ENCODE measurements around the gene NIM1K. TPM values are rescaled to one million over a fixed set of nuclear protein-coding genes. Genes with fewer than 3 reads are reported as not detected.
A peak's percentile ranks its signal among the peaks of the same experiment; 100 is the strongest.

NIM1K gene
- total and polyA plus RNA-seq, 2 experiments from 2014 or later, result 1.2 to 4.9 TPM

DNA sequence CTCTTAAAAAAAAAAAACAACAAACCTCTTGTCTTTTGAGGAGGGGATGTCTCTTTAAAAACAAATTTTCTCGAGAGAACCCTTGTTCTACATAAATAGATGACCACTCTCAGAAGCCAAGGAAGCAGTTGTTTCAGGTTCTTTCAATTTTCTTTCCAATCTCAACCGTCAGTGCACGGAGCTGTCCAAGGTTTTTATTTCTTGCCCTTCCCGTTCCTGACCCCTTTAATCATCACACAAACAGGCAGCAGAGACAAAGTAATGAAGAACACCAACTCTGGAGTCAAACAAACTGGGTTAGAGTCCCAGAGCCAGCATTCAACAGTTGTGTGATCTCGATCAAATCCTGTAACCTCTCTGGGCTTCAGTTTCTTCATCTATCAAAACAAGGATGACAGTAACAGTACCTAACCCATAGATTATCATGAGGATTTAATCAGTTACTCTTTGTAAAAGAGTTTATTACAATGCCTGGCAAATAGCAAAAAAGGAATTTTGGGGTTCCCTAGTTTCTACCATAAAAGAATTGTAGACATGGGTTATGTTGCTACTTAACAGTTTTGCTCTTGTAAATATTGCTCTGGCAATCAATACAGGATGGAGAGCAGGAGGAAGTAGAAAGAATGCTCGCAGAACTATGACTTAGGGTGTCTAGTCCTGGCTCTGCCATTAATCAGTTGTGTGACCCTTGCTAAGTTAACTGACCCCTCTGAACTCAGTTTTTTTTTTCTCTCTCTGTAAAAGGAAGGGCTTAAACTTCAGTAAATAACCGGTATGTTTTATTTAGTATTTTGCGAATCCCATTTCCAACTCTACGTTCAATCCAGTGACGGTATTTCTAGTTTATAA, 1.0 kb upstream of the NIM1K start:
- Histone ChIP-seq H3K27ac (no peak overlapping the region), H3K9me2 (ENCODE audit: insufficient read depth) (no peaks in the 10 kb centered on the region), H3K4me1 (ENCODE audit: insufficient read depth) (peaks cover 6% of the 10 kb centered on the region), H3K9ac (no peak overlapping the region), H3K79me2 (ENCODE audit: insufficient read depth) (no peaks in the 10 kb centered on the region), H3K36me3 (ENCODE audit: low read depth) (no peaks in the 10 kb centered on the region), H3K9me3 (ENCODE audit: low read depth) (no peaks in the 10 kb centered on the region), H3K4me3 (no peak overlapping the region), H3K4me2 (ENCODE audit: unreplicated experiment) (no peak overlapping the region), H4K20me1 (ENCODE audit: insufficient read depth) (no peaks in the 10 kb centered on the region), H3K27me3 (replicated peaks; ENCODE audit: insufficient read depth) (no peaks in the 10 kb centered on the region), H3F3A (ENCODE audit: insufficient read depth) (peaks cover 26% of the 10 kb centered on the region), H2AFZ (no peak overlapping the region)
- TF ChIP-seq EZH2 (IDR thresholded peaks at IDR 0.05; ENCODE audit: insufficient read depth, poor library complexity, severe bottlenecking) (no peak), EZH2phosphoT487 (IDR thresholded peaks at IDR 0.05; ENCODE audit: insufficient read depth, low read depth) (no peak)
- peak; percentile 64 for DNase-seq
- WGBS, 2 experiments (ENCODE audit: low coverage in 1 of 2, low lambda C conversion rate in 2 of 2, missing lambda C conversion rate in 2 of 2), result 32 to 39% methylated on average over 10 of the region's 10 CpGs
- in situ Hi-C loops (cut with MboI), result no loop called here

DNA sequence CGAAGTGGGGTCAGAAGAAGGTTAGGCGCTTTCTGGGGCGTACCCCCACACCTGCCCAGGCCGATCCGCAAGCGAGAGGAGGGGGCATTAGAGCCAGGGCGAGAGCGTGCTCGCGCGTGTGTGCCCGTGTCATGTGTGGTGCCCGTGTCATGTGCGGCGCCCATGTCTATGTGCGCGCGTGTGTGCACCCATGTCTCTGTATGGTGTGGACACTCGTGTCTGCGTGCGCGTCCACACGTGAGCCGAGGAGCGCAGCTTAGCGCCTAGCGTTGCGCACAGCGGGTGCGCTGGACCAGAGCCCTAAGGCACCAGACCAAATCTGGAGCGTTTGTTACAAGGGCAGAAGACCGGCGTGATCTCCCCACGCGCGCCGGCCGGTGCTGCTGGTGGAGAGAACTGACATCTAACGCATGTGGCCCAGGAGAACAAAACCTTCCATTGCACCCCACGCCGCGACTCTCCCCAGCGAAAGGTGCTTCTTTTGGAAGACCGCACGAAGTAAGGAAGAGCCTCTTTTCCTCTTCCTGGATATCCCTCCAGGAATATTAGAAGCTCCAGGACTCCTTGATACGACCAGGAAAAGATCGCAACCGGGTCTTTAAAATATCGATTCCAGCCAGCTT, 644 bp downstream of the NIM1K start:
- Histone ChIP-seq H3K9me2 (ENCODE audit: insufficient read depth) (no peaks in the 10 kb centered on the region), H3K36me3 (ENCODE audit: low read depth) (no peaks in the 10 kb centered on the region), H3K9ac (peak overlapping the region; percentile 84), H3K4me3 (peak overlapping the region; percentile 78), H4K20me1 (ENCODE audit: insufficient read depth) (no peaks in the 10 kb centered on the region), H3K27me3 (replicated peaks; ENCODE audit: insufficient read depth) (no peaks in the 10 kb centered on the region), H3K4me1 (ENCODE audit: insufficient read depth) (peaks cover 6% of the 10 kb centered on the region), H3K79me2 (ENCODE audit: insufficient read depth) (no peaks in the 10 kb centered on the region), H3K4me2 (ENCODE audit: unreplicated experiment) (peak overlapping the region; percentile 87), H2AFZ (peak overlapping the region; percentile 82), H3K27ac (peak overlapping the region; percentile 93), H3F3A (ENCODE audit: insufficient read depth) (peaks cover 26% of the 10 kb centered on the region), H3K9me3 (ENCODE audit: low read depth) (no peaks in the 10 kb centered on the region)
- in situ Hi-C loops (cut with MboI), result no loop called here
- 2% methylated on average over 49 of the region's 49 CpGs for WGBS, 2 experiments (ENCODE audit: low coverage in 1 of 2, low lambda C conversion rate in 2 of 2, missing lambda C conversion rate in 2 of 2)
- DNase-seq, result peak; percentile 74
- no peak for TF ChIP-seq EZH2 (IDR thresholded peaks at IDR 0.05; ENCODE audit: insufficient read depth, poor library complexity, severe bottlenecking)
- no peak for TF ChIP-seq EZH2phosphoT487 (IDR thresholded peaks at IDR 0.05; ENCODE audit: insufficient read depth, low read depth)

DNA sequence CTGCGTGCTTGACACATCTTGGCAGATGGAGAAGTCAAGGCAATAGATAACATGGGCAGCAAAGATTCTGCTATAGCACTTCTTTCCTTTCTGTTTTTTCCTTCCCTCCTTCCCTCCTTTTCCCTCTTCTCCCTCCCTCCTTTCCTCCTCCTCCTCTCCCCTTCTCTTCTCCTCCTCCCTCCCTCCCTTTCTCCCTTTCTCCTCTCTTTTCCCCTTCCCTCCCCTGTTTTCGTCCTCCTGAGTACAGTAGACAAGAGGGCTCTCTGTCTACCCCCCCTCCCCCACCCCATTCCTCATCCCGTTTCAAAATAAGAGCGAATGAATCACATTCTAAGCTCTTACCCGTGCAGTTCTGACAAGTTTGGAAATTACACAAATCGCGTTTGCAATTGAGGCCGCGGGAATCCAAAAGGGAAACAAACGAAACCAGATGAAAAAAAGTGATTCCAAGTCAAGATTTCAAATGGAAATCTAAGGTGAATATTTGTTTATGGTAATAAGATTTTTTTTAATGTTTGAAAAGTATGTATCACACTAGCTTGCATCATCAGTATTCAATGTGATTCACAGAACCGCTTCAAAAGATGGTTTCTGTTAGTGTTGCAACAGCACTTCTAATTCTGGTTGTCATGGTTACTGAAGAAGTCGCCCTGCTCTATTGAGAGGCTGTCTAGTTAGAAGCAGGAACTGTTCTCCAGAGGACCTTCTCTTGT, 1.3 kb downstream of the NIM1K start:
- H4K20me1 ChIP-seq (ENCODE audit: insufficient read depth), result no peaks in the 10 kb centered on the region
- H3F3A ChIP-seq (ENCODE audit: insufficient read depth), result peaks cover 26% of the 10 kb centered on the region
- H2AFZ ChIP-seq, result peak overlapping the region; percentile 82
- H3K9me2 ChIP-seq (ENCODE audit: insufficient read depth), result no peaks in the 10 kb centered on the region
- H3K27ac ChIP-seq, result peak overlapping the region; percentile 93
- in situ Hi-C loops (cut with MboI), result no loop called here
- DNase-seq, result peak; percentile 99
- no peaks in the 10 kb centered on the region for H3K36me3 ChIP-seq (ENCODE audit: low read depth)
- no peaks in the 10 kb centered on the region for H3K79me2 ChIP-seq (ENCODE audit: insufficient read depth)
- H3K9me3 ChIP-seq (ENCODE audit: low read depth), result no peaks in the 10 kb centered on the region
- no peak for TF ChIP-seq EZH2 (IDR thresholded peaks at IDR 0.05; ENCODE audit: insufficient read depth, poor library complexity, severe bottlenecking)
- no peak for TF ChIP-seq EZH2phosphoT487 (IDR thresholded peaks at IDR 0.05; ENCODE audit: insufficient read depth, low read depth)
- peaks cover 6% of the 10 kb centered on the region for H3K4me1 ChIP-seq (ENCODE audit: insufficient read depth)
- WGBS, 2 experiments (ENCODE audit: low coverage in 1 of 2, low lambda C conversion rate in 2 of 2, missing lambda C conversion rate in 2 of 2), result 0 to 2% methylated on average over 12 of the region's 12 CpGs
- peak overlapping the region; percentile 84 for H3K9ac ChIP-seq
- peak overlapping the region; percentile 78 for H3K4me3 ChIP-seq
- peak overlapping the region; percentile 87 for H3K4me2 ChIP-seq (ENCODE audit: unreplicated experiment)
- H3K27me3 ChIP-seq (replicated peaks; ENCODE audit: insufficient read depth), result no peaks in the 10 kb centered on the region

DNA sequence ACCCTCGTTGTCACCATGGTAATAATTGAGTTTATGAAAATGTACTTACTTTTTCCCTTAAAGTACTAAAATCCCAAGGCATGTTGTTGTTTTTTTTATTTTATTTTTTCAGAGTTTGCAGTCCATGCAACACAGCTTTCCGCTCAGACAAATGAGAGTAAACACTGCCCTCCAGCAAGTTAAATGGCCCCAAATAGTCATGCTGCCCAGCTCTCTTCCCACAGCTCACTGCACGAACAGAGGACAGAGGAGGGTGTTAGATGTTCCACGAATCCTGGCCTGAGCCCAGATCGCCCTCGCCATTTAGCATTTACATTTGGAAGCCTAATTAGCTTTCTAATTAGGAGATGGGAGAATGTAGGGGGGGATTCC, 1.9 kb downstream of the NIM1K start:
- no peak for TF ChIP-seq EZH2phosphoT487 (IDR thresholded peaks at IDR 0.05; ENCODE audit: insufficient read depth, low read depth)
- no peak for TF ChIP-seq EZH2 (IDR thresholded peaks at IDR 0.05; ENCODE audit: insufficient read depth, poor library complexity, severe bottlenecking)
- H3F3A ChIP-seq (ENCODE audit: insufficient read depth), result peaks cover 26% of the 10 kb centered on the region
- H3K4me3 ChIP-seq, result peak overlapping the region; percentile 78
- in situ Hi-C loops (cut with MboI), result no loop called here
- H3K27me3 ChIP-seq (replicated peaks; ENCODE audit: insufficient read depth), result no peaks in the 10 kb centered on the region
- H3K9me2 ChIP-seq (ENCODE audit: insufficient read depth), result no peaks in the 10 kb centered on the region
- peak; percentile 81 for DNase-seq
- no peaks in the 10 kb centered on the region for H4K20me1 ChIP-seq (ENCODE audit: insufficient read depth)
- 28 to 30% methylated on average over 6 of the region's 6 CpGs for WGBS, 2 experiments (ENCODE audit: low coverage in 1 of 2, low lambda C conversion rate in 2 of 2, missing lambda C conversion rate in 2 of 2)
- H3K36me3 ChIP-seq (ENCODE audit: low read depth), result no peaks in the 10 kb centered on the region
- H3K27ac ChIP-seq, result peak overlapping the region; percentile 93
- peak overlapping the region; percentile 87 for H3K4me2 ChIP-seq (ENCODE audit: unreplicated experiment)
- H3K79me2 ChIP-seq (ENCODE audit: insufficient read depth), result no peaks in the 10 kb centered on the region
- peak overlapping the region; percentile 84 for H3K9ac ChIP-seq
- no peaks in the 10 kb centered on the region for H3K9me3 ChIP-seq (ENCODE audit: low read depth)
- H2AFZ ChIP-seq, result peak overlapping the region; percentile 82
- H3K4me1 ChIP-seq (ENCODE audit: insufficient read depth), result peaks cover 6% of the 10 kb centered on the region

Measured in GM23248 (cell line).